Body of pancreas (tissue), 4 donors: ENCODE data around the gene TCOF1.

Source experiments
- POLR2A ChIP-seq, 3 donors: fragments of 450-650 bp; IDR thresholded peaks; one replicate each; pipeline ENCODE4 v1.6.1; 2016; ENCODE audit warnings: antibody characterized with exemption in 3 of 3, mild to moderate bottlenecking in 2 of 3
- TF ChIP-seq, protein P1 (sequence below), 7 experiments: fragments of 450-650 bp in 4 of 7; fragments of 200-600 bp in 3 of 7; sonication (generic) in 3 of 7; IDR thresholded peaks; one replicate each; pipeline ENCODE4 v1.5.1; 2016 to 2019; ENCODE audit warnings: antibody characterized with exemption in 7 of 7

DNA sequence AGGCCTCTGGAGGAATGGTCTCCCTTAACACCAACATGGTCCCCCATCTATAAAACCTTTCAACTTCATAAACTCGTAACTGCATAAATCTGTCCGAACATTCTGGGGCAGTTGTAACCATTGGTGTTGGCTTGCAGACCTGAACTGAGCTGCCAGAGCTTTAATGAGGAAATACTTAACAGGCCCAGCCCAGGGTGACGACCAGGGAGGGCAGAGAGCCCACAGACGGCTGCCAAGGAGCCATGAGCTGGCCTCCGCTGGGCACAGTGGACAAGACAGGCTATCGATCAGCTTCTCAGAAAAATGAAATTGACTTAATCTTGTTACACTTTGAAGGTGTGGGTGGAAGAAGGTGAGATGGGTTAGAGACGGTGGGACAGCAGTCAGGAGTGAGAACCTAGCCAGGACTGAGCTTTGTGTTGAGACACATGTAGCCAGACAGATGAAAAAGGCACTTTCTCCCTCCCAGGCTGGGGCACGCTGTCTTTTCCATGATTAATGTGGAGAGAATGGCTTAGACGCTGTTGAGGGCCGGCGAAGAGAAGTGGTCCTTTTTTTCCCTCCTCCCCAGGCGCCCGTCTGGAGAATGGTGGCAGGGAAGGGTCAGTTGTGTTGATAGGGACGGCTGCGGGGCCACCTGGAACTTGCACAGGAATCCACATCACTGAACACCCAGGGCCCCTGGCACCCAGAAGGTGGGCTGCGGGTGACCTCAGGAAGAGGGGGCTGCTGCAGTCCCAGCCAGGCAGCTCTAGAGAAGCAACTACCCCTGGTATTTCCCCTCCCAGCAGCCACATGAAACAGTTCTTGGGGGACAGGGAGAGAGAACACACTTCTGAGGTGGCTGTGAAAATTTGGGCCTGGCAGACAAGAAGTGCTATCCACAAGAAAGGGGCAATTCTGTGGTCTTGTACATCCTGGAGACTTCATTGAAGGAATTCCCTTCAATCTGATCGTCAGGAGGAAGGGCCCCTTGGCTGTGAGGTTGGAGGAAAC is 27.3 kb upstream of the TCOF1 start:
- TF ChIP-seq, protein P1, sequence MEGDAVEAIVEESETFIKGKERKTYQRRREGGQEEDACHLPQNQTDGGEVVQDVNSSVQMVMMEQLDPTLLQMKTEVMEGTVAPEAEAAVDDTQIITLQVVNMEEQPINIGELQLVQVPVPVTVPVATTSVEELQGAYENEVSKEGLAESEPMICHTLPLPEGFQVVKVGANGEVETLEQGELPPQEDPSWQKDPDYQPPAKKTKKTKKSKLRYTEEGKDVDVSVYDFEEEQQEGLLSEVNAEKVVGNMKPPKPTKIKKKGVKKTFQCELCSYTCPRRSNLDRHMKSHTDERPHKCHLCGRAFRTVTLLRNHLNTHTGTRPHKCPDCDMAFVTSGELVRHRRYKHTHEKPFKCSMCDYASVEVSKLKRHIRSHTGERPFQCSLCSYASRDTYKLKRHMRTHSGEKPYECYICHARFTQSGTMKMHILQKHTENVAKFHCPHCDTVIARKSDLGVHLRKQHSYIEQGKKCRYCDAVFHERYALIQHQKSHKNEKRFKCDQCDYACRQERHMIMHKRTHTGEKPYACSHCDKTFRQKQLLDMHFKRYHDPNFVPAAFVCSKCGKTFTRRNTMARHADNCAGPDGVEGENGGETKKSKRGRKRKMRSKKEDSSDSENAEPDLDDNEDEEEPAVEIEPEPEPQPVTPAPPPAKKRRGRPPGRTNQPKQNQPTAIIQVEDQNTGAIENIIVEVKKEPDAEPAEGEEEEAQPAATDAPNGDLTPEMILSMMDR (IDR thresholded peaks at IDR 0.05): no peak
- TF ChIP-seq POLR2A (IDR thresholded peaks at IDR 0.05): no peak
